Mesendoderm (in vitro differentiated cells): ENCODE results near the gene TUBB3.

Experiments
- DNase-seq: peaks from one replicate; pipeline ENCODE4 v3.0.0; 2013
- H2AK5ac ChIP-seq: 2 replicates; pipeline ENCODE4 v1.6.1; 2013; ENCODE audit warnings: low read length, inconsistent platforms
- H2BK120ac ChIP-seq: 2 replicates; pipeline ENCODE4 v1.6.1; 2013; ENCODE audit warnings: low read depth, mild to moderate bottlenecking, low read length, moderate library complexity, mixed read lengths
- H2BK15ac ChIP-seq: replicated peaks from 2 replicates; pipeline ENCODE4 v1.6.1; 2013; ENCODE audit warnings: low read depth, mild to moderate bottlenecking, moderate library complexity
- H2BK5ac ChIP-seq: 2 replicates; pipeline ENCODE4 v1.6.1; 2013; ENCODE audit warnings: low read length, inconsistent platforms
- H3K18ac ChIP-seq: 2 replicates; pipeline ENCODE4 v1.6.1; 2013; ENCODE audit warnings: mild to moderate bottlenecking, low read length, mixed read lengths
- H3K23ac ChIP-seq: one replicate; pipeline ENCODE4 v1.6.1; 2013; ENCODE audit warnings: low read length
- H3K27ac ChIP-seq: 2 replicates; pipeline ENCODE4 v1.5.1; 2013; ENCODE audit warnings: low read depth, mild to moderate bottlenecking, inconsistent platforms, low read length, moderate library complexity
- H3K27me3 ChIP-seq: 2 replicates; pipeline ENCODE4 v1.6.1; 2013; ENCODE audit warnings: low read length, control low read depth, mild to moderate bottlenecking, inconsistent platforms; ENCODE audit not compliant: insufficient read depth, poor library complexity
- H3K36me3 ChIP-seq: 2 replicates; pipeline ENCODE4 v1.6.1; 2013; ENCODE audit warnings: low read length, inconsistent platforms; ENCODE audit not compliant: control insufficient read depth, insufficient read depth
- H3K4ac ChIP-seq: one replicate; pipeline ENCODE4 v1.6.1; 2013; ENCODE audit warnings: low read depth, mild to moderate bottlenecking, low read length, moderate library complexity
- H3K4me1 ChIP-seq: 2 replicates; pipeline ENCODE4 v1.6.1; 2013; ENCODE audit warnings: low read depth, low read length, inconsistent platforms; ENCODE audit not compliant: control insufficient read depth
- H3K4me2 ChIP-seq: 2 replicates; pipeline ENCODE4 v1.6.1; 2013; ENCODE audit warnings: low read length
- H3K4me3 ChIP-seq: 2 replicates; pipeline ENCODE4 v1.5.1; 2013; ENCODE audit warnings: mild to moderate bottlenecking, low read length
- H3K56ac ChIP-seq: one replicate; pipeline ENCODE4 v1.6.1; 2013; ENCODE audit warnings: low read length
- H3K79me1 ChIP-seq: 2 replicates; pipeline ENCODE4 v1.6.1; 2013; ENCODE audit warnings: low read length, inconsistent platforms
- H3K79me2 ChIP-seq: 2 replicates; pipeline ENCODE4 v1.6.1; 2013; ENCODE audit warnings: mild to moderate bottlenecking, low read length; ENCODE audit not compliant: control insufficient read depth, insufficient read depth
- H3K9ac ChIP-seq: 2 replicates; pipeline ENCODE4 v1.6.1; 2013; ENCODE audit warnings: low read length, inconsistent platforms
- H4K5ac ChIP-seq: one replicate; pipeline ENCODE4 v1.6.1; 2013; ENCODE audit warnings: low read length
- H4K8ac ChIP-seq: one replicate; pipeline ENCODE4 v1.6.1; 2013; ENCODE audit warnings: low read depth, mild to moderate bottlenecking, control low read depth, low read length, moderate library complexity
- WGBS: extraction: QIAGEN DNeasy Blood & Tissue Kit; methylation state at CpG from one replicate; pipeline ENCODE4 v1.1.7; 2013; ENCODE audit warnings: low lambda C conversion rate, missing lambda C conversion rate; ENCODE audit not compliant: insufficient coverage; ENCODE audit errors: extremely low coverage; 5-methylcytosine and 5-hydroxymethylcytosine counted together

TUBB3 gene

GRCh38 chr16:89936034-89936433, 12.9 kb downstream of the TUBB3 start:
- H3K4me1 ChIP-seq, result no peaks in the 10 kb centered on the region
- no peaks in the 10 kb centered on the region for H3K79me1 ChIP-seq
- H3K36me3 ChIP-seq, result peaks cover 9% of the 10 kb centered on the region
- H4K5ac ChIP-seq, result no peak overlapping the region
- no CpG with 5 or more reads among the region's 13 CpGs for WGBS
- H3K23ac ChIP-seq, result no peak overlapping the region
- H4K8ac ChIP-seq, result no peak overlapping the region
- H3K9ac ChIP-seq, result no peak overlapping the region
- no peak overlapping the region for H3K4me3 ChIP-seq
- no peak overlapping the region for H2BK15ac ChIP-seq
- no peak overlapping the region for H3K56ac ChIP-seq
- H3K4me2 ChIP-seq, result no peak overlapping the region
- no peak overlapping the region for H3K18ac ChIP-seq
- DNase-seq, result no peak
- no peak overlapping the region for H2BK120ac ChIP-seq
- H2AK5ac ChIP-seq, result no peak overlapping the region
- H3K79me2 ChIP-seq, result no peaks in the 10 kb centered on the region
- H3K27me3 ChIP-seq, result no peaks in the 10 kb centered on the region
- no peak overlapping the region for H3K4ac ChIP-seq
- no peak overlapping the region for H3K27ac ChIP-seq
- H2BK5ac ChIP-seq, result no peak overlapping the region

GRCh38 chr16:89936508-89936907, 13.4 kb downstream of the TUBB3 start:
- Histone ChIP-seq H2AK5ac (no peak overlapping the region), H3K79me1 (no peaks in the 10 kb centered on the region), H3K4me2 (no peak overlapping the region), H3K27ac (no peak overlapping the region), H3K36me3 (peaks cover 9% of the 10 kb centered on the region), H3K18ac (no peak overlapping the region), H2BK15ac (no peak overlapping the region), H2BK120ac (no peak overlapping the region), H3K4me1 (no peaks in the 10 kb centered on the region), H4K8ac (no peak overlapping the region), H3K4ac (no peak overlapping the region), H3K9ac (no peak overlapping the region), H2BK5ac (no peak overlapping the region), H3K56ac (no peak overlapping the region), H3K23ac (no peak overlapping the region), H3K27me3 (no peaks in the 10 kb centered on the region), H3K4me3 (no peak overlapping the region), H4K5ac (no peak overlapping the region), H3K79me2 (no peaks in the 10 kb centered on the region)
- DNase-seq, result no peak
- WGBS, result no CpG with 5 or more reads among the region's 14 CpGs

GRCh38 chr16:89936981-89937380, 13.8 kb downstream of the TUBB3 start:
- H3K9ac ChIP-seq, result no peak overlapping the region
- no peak overlapping the region for H4K5ac ChIP-seq
- DNase-seq, result no peak
- H3K18ac ChIP-seq, result no peak overlapping the region
- no peak overlapping the region for H2AK5ac ChIP-seq
- H2BK120ac ChIP-seq, result no peak overlapping the region
- H3K56ac ChIP-seq, result no peak overlapping the region
- H2BK5ac ChIP-seq, result no peak overlapping the region
- no peak overlapping the region for H3K4ac ChIP-seq
- no peaks in the 10 kb centered on the region for H3K79me1 ChIP-seq
- H4K8ac ChIP-seq, result no peak overlapping the region
- H3K4me1 ChIP-seq, result no peaks in the 10 kb centered on the region
- no CpG with 5 or more reads among the region's 20 CpGs for WGBS
- H3K27me3 ChIP-seq, result no peaks in the 10 kb centered on the region
- no peak overlapping the region for H3K23ac ChIP-seq
- no peak overlapping the region for H3K4me3 ChIP-seq
- no peak overlapping the region for H2BK15ac ChIP-seq
- no peak overlapping the region for H3K4me2 ChIP-seq
- no peak overlapping the region for H3K27ac ChIP-seq
- H3K36me3 ChIP-seq, result peaks cover 7% of the 10 kb centered on the region
- H3K79me2 ChIP-seq, result no peaks in the 10 kb centered on the region

GRCh38 chr16:89938175-89938885, 15.2 kb downstream of the TUBB3 start:
- peaks cover 7% of the 10 kb centered on the region for H3K36me3 ChIP-seq
- no peak overlapping the region for H4K8ac ChIP-seq
- no peak overlapping the region for H3K4me2 ChIP-seq
- WGBS, result no CpG with 5 or more reads among the region's 21 CpGs
- no peak for DNase-seq
- no peak overlapping the region for H3K4me3 ChIP-seq
- H3K56ac ChIP-seq, result no peak overlapping the region
- no peak overlapping the region for H2AK5ac ChIP-seq
- H3K23ac ChIP-seq, result no peak overlapping the region
- no peak overlapping the region for H3K27ac ChIP-seq
- no peak overlapping the region for H3K9ac ChIP-seq
- H4K5ac ChIP-seq, result no peak overlapping the region
- no peak overlapping the region for H2BK15ac ChIP-seq
- H3K4me1 ChIP-seq, result no peaks in the 10 kb centered on the region
- no peak overlapping the region for H3K4ac ChIP-seq
- no peaks in the 10 kb centered on the region for H3K79me2 ChIP-seq
- no peak overlapping the region for H2BK5ac ChIP-seq
- H3K18ac ChIP-seq, result no peak overlapping the region
- H3K27me3 ChIP-seq, result no peaks in the 10 kb centered on the region
- H2BK120ac ChIP-seq, result no peak overlapping the region
- H3K79me1 ChIP-seq, result no peaks in the 10 kb centered on the region

- Histone ChIP-seq H3K23ac (no peak overlapping the region), H2BK120ac (no peak overlapping the region), H3K79me2 (no peaks in the 10 kb centered on the region), H3K4me3 (no peak overlapping the region), H3K27ac (no peak overlapping the region), H3K4me2 (no peak overlapping the region), H3K4ac (no peak overlapping the region), H3K79me1 (no peaks in the 10 kb centered on the region), H4K5ac (no peak overlapping the region), H4K8ac (no peak overlapping the region), H3K56ac (no peak overlapping the region), H3K27me3 (no peaks in the 10 kb centered on the region), H3K9ac (no peak overlapping the region), H3K4me1 (no peaks in the 10 kb centered on the region), H2AK5ac (no peak overlapping the region), H3K36me3 (no peaks in the 10 kb centered on the region), H3K18ac (no peak overlapping the region), H2BK5ac (no peak overlapping the region), H2BK15ac (no peak overlapping the region)
- no peak for DNase-seq
- WGBS, result no CpG with 5 or more reads among the region's 5 CpGs
Measured at GRCh38 chr16:89944773-89945172, 21.6 kb downstream of the TUBB3 start.

- no peak overlapping the region for H3K18ac ChIP-seq
- no peaks in the 10 kb centered on the region for H3K4me1 ChIP-seq
- no peaks in the 10 kb centered on the region for H3K79me2 ChIP-seq
- H3K36me3 ChIP-seq, result no peaks in the 10 kb centered on the region
- no CpG with 5 or more reads among the region's 7 CpGs for WGBS
- no peak overlapping the region for H3K4me3 ChIP-seq
- H2BK120ac ChIP-seq, result no peak overlapping the region
- H4K5ac ChIP-seq, result no peak overlapping the region
- no peak overlapping the region for H3K23ac ChIP-seq
- no peak overlapping the region for H2BK5ac ChIP-seq
- no peak overlapping the region for H3K27ac ChIP-seq
- H2BK15ac ChIP-seq, result no peak overlapping the region
- no peak overlapping the region for H3K9ac ChIP-seq
- H3K56ac ChIP-seq, result no peak overlapping the region
- no peak for DNase-seq
- no peak overlapping the region for H3K4me2 ChIP-seq
- H3K27me3 ChIP-seq, result no peaks in the 10 kb centered on the region
- no peaks in the 10 kb centered on the region for H3K79me1 ChIP-seq
- no peak overlapping the region for H4K8ac ChIP-seq
- no peak overlapping the region for H3K4ac ChIP-seq
- H2AK5ac ChIP-seq, result no peak overlapping the region
Measured at GRCh38 chr16:89945654-89946053, 22.5 kb downstream of the TUBB3 start.
